Lower lobe of right lung (tissue), 2 donors: ENCODE results near the gene RAD51B. TPM values are rescaled to one million over a fixed set of nuclear protein-coding genes. Genes with fewer than 3 reads are reported as not detected.

Source experiments
- ATAC-seq, 2 donors: fragments of 200-7000 bp; cut with Tn5 transposase; one replicate each; pipeline ENCODE4 v1.9.1; 2020 to 2022; ENCODE audit warnings: mild to moderate bottlenecking in 2 of 2, moderate library complexity in 2 of 2
- DNase-seq: peaks from one replicate; pipeline ENCODE4 v3.0.0-alpha.2; 2020
- H3K27ac ChIP-seq: fragments of 200-600 bp; one replicate; pipeline ENCODE4 v1.8.0; 2022
- H3K27me3 ChIP-seq: fragments of 200-600 bp; one replicate; pipeline ENCODE4 v1.8.0; 2022; ENCODE audit warnings: low read depth
- H3K36me3 ChIP-seq: fragments of 200-600 bp; one replicate; pipeline ENCODE4 v1.8.0; 2022; ENCODE audit warnings: mild to moderate bottlenecking
- H3K4me1 ChIP-seq: fragments of 200-600 bp; one replicate; pipeline ENCODE4 v1.8.0; 2022
- H3K4me3 ChIP-seq: fragments of 200-600 bp; one replicate; pipeline ENCODE4 v1.8.0; 2022; ENCODE audit warnings: mild to moderate bottlenecking
- H3K9me3 ChIP-seq: fragments of 200-600 bp; one replicate; pipeline ENCODE4 v1.8.0; 2022
- intact Hi-C: fragments of 100-400 bp; cut with DNase I; formaldehyde crosslinking; loops from one replicate; pipeline ENCODE4 v1.11.0; 2022
- total RNA-seq: library from RNA; stranded (reverse); fragmentation: NEBNext Ultra II Directional; extraction: Animal tissue kit (Norgen Biotek cat#: 25700); gene quantifications from one replicate; pipeline ENCODE4 v1.2.1, GENCODE V29; 2021
- TF ChIP-seq, protein P1 (sequence below): fragments of 200-600 bp; IDR thresholded peaks from one replicate; pipeline ENCODE4 v1.8.0; 2022; ENCODE audit warnings: antibody characterized with exemption, mild to moderate bottlenecking
- donor health status: DM: no; HTN: yes; CAD: no; lungs with severe emphysema.

RAD51B gene
- total RNA-seq, 1 donor from 2014 or later = 22.2 TPM

DNA sequence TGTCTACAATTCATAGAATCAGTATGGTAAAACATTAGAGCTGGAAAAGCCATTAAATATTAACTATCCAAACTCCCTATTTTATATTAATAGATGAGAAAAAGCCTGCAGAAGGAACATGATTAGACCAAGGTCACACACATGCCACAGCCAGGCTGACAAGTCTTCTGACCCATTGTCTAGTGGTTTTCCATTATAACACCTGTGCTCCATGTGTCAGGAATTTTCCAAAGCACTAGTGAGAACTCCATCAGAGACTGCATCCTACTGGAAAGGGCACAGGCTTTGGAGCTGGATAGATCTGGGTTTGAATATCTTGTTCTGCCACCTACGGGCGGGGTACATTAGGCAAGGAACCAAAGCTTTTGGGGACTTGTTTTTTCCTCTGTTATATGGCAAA, 325.5 kb downstream of the RAD51B start:
- TF ChIP-seq, protein P1, sequence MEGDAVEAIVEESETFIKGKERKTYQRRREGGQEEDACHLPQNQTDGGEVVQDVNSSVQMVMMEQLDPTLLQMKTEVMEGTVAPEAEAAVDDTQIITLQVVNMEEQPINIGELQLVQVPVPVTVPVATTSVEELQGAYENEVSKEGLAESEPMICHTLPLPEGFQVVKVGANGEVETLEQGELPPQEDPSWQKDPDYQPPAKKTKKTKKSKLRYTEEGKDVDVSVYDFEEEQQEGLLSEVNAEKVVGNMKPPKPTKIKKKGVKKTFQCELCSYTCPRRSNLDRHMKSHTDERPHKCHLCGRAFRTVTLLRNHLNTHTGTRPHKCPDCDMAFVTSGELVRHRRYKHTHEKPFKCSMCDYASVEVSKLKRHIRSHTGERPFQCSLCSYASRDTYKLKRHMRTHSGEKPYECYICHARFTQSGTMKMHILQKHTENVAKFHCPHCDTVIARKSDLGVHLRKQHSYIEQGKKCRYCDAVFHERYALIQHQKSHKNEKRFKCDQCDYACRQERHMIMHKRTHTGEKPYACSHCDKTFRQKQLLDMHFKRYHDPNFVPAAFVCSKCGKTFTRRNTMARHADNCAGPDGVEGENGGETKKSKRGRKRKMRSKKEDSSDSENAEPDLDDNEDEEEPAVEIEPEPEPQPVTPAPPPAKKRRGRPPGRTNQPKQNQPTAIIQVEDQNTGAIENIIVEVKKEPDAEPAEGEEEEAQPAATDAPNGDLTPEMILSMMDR = no peak
- ATAC-seq (no peak), DNase-seq (no peak)
- Histone ChIP-seq H3K9me3 (no peaks in the 10 kb centered on the region), H3K27me3 (no peaks in the 10 kb centered on the region), H3K27ac (peak overlapping the region; percentile 74), H3K4me1 (peaks cover 54% of the 10 kb centered on the region), H3K36me3 (no peaks in the 10 kb centered on the region), H3K4me3 (no peak overlapping the region)
- intact Hi-C loops = no loop called here

DNA sequence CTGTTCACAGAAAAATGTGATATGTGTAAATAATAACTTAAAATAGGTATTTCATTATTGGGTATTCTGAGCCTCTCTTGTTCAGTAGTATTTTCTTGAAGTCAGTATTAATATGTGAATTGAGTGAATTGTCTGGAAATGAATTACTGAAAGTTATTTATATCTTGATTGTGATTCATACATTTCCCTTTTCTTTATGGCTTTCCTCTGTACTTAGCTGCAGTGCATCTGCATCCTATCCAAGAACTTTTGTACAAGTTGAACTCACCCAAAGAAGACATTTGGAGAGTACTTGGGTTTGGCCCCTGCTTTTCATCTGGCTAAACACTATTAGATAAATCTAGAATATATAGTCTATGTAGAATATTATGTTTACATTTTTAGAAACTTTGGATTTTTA, 326.0 kb downstream of the RAD51B start:
- no peak for ATAC-seq
- H3K4me3 ChIP-seq = no peak overlapping the region
- intact Hi-C loops = no loop called here
- DNase-seq = no peak
- no peaks in the 10 kb centered on the region for H3K36me3 ChIP-seq
- H3K9me3 ChIP-seq = peaks cover 2% of the 10 kb centered on the region
- H3K27ac ChIP-seq = peak overlapping the region; percentile 74
- no peaks in the 10 kb centered on the region for H3K27me3 ChIP-seq
- TF ChIP-seq, protein P1 = no peak
- H3K4me1 ChIP-seq = peaks cover 49% of the 10 kb centered on the region

DNA sequence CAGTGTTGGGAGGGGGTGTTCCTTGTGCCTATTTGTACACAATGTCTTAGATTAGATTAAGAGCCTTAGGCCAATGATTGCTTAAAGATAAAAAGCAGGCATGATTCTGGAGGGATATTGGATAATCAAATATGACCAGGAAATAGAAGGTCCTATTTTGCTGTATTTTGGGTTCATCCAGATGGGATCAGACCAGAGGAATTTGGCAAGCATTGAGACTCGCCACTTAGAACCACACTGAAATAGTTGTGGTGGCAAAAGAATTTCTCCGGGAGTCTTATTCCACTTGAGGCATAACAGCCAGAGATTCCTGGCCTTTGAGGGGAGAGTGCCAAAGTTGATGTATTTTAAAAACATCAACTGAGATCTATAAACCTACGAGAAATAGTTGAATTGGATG, 327.2 kb downstream of the RAD51B start:
- H3K4me3 ChIP-seq = no peak overlapping the region
- H3K27me3 ChIP-seq = no peaks in the 10 kb centered on the region
- peaks cover 48% of the 10 kb centered on the region for H3K4me1 ChIP-seq
- H3K9me3 ChIP-seq = peaks cover 6% of the 10 kb centered on the region
- intact Hi-C loops = no loop called here
- DNase-seq (no peak), ATAC-seq (peak; percentile 87 to 91)
- TF ChIP-seq, protein P1 = no peak
- H3K36me3 ChIP-seq = no peaks in the 10 kb centered on the region
- peak overlapping the region; percentile 67 for H3K27ac ChIP-seq

DNA sequence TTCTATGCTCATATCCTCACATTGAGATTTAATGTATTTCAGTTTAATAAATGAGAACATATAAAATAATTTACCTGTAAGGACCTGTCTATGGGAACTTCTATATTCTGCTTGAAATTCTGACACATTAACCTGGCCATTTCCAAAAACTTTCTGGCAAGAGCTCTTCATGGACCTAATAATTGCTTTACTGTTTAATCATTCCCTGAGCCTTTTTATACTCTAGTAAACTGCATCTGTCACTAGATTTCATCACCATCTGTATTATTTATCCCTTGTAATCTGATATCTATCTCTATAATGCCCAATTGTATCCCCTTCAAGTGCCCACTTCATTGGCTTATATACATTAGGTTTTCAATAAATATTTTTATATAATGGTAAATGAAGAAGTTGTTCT, 327.7 kb downstream of the RAD51B start:
- H3K27me3 ChIP-seq = no peaks in the 10 kb centered on the region
- intact Hi-C loops = no loop called here
- peaks cover 48% of the 10 kb centered on the region for H3K4me1 ChIP-seq
- H3K36me3 ChIP-seq = no peaks in the 10 kb centered on the region
- DNase-seq (no peak), ATAC-seq (peak in 1 of 2 donors; percentile 13)
- peak overlapping the region; percentile 67 for H3K27ac ChIP-seq
- H3K4me3 ChIP-seq = no peak overlapping the region
- H3K9me3 ChIP-seq = peaks cover 6% of the 10 kb centered on the region
- TF ChIP-seq, protein P1 = no peak

DNA sequence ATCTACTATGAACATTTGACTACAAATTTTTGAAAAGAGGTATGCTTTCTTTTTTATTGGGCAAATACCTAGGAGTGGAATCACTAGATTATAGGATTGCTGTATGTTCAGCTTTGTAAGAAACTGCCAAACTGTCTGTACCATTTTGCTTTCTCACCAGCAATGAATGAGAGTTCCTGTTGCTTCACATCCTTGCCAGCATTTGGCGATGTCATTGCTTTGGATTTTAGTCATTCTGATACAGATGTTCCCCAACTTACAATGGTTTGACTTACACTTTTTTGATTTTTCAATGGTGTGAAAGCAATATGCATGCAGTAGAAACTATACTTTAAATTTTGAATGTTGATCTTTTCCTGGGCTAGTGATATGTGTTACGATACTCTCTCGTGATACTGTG, 328.7 kb downstream of the RAD51B start:
- TF ChIP-seq, protein P1 = no peak
- H3K4me1 ChIP-seq = peaks cover 42% of the 10 kb centered on the region
- DNase-seq = no peak
- H3K9me3 ChIP-seq = peaks cover 6% of the 10 kb centered on the region
- no peak for ATAC-seq
- intact Hi-C loops = no loop called here
- H3K27ac ChIP-seq = no peak overlapping the region
- H3K4me3 ChIP-seq = no peak overlapping the region
- no peaks in the 10 kb centered on the region for H3K36me3 ChIP-seq
- H3K27me3 ChIP-seq = no peaks in the 10 kb centered on the region

DNA sequence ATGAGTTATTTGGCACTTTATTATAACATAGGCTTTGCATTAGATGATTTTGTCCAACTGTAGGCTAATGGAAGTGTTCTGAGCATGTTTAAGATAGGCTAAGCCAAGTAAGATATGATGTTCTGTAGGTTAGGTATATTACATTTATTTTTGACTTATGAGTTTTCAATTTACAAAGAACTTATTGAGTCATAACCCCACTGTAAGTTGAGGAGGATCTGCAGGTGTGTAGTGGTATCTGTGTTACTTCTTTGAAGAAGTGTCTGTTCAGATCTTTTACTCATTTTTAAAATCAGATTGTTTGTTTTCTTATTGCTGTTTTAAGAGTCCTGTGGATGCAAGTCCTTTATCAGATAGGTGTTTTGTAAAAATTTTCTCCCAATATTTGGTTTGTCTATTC, 329.2 kb downstream of the RAD51B start:
- Histone ChIP-seq H3K27me3 (no peaks in the 10 kb centered on the region), H3K4me1 (peaks cover 37% of the 10 kb centered on the region), H3K4me3 (no peak overlapping the region), H3K27ac (no peak overlapping the region), H3K36me3 (no peaks in the 10 kb centered on the region), H3K9me3 (peaks cover 6% of the 10 kb centered on the region)
- TF ChIP-seq, protein P1 = no peak
- no peak for ATAC-seq
- intact Hi-C loops = no loop called here
- no peak for DNase-seq
